GM18909 (cell line): ENCODE results near the gene FAM234B.

ENCODE experiments used
- ATAC-seq: cut with Tn5 transposase; IDR thresholded peaks from one replicate; pipeline ENCODE4 v1.9.1; 2021; ENCODE audit warnings: mild to moderate bottlenecking; ENCODE audit not compliant: unreplicated experiment, poor library complexity

The FAM234B gene

DNA sequence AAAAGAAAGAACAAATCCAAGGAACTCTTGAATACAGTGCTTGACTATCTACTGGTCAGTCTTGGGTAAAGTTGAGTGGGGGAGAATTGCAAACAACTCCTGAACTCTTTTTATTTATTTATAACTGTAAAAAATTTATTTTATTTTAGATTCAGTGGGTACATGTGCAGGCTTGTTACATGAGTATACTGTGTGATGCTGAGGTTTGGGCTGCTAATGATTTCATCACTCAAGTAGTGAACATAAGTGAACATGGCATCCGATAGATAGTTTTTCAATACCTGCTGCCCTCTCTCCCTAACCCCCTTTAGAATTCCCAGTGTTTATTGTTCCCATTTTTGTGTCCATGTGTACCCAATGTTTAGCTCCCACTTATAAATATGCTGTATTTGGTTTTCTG is 62.5 kb downstream of the FAM234B start:
- ATAC-seq, result no peak

DNA sequence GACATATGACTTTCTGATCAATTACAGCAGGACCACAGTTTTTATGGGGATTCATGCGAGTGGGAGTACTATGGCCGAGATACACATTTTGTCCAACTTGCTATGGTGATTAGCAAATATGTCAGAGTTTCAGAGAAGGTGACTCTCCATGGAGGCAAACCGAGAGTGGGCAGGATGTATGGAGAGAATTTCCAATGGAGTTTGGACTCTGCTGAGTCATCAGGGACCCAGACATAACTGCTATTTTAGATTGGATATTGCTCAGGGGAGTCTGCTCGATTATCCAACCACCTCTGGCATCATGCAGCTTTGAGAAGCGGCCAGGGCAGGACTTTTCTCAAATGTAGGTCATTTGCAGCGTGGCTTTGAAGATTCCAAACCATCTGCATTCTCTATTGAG is 68.8 kb downstream of the FAM234B start:
- no peak for ATAC-seq

DNA sequence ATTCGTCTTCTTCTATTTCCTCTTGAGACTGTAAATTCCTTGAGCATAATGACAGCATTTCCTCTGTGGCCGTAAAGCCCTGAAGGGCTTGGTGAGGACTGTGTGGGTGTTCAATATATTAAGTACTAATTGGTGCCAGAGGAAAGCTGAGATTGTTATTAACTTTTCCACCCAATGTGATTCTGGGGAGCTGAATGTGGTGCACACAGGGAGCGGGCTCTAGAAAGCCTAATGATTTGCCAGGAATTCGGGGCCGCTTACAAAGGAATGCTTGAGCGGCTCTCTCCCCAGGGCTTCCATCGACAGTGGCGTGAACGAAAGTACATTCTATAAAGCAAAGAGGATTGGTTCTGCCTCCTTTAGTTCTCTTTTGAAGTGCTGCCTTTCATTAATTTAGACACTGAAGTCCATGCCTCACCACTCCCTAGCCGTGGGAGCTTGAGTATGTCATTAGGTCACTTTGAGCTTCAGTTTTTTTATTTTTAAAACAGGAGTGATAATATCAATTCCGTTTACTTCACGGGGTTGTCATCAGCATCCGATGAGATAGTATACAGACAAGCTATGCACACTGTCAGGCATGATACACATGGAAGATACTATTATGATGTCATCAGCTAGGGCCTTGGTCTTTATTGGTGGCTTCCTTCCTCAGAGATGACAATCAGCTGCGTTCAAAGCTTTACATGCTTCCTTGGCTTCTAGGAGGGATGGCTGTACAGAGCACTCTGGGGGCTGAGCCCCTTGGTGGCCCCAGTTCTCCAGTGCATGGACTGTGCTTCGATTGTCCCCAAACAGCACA is 70.3 kb downstream of the FAM234B start:
- no peak for ATAC-seq

DNA sequence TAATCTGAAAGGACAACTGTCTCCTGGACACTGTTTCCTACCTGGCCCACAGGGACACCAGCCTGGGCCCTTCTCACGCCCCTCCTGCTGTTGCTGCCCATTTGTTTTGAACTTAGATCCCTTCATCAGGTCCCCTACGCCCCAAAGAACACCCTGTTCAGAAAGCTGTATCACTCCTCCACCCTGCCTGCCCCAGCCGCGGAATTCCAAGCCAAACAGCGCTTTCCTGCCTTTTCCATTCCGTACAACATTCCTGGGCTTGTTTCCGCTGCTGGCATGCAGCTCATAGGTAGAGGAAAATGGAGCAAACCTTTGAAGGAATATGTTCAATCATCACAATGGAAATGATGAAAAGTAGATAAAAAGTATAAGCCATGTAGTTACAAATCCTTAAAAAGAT is 72.1 kb downstream of the FAM234B start:
- no peak for ATAC-seq

DNA sequence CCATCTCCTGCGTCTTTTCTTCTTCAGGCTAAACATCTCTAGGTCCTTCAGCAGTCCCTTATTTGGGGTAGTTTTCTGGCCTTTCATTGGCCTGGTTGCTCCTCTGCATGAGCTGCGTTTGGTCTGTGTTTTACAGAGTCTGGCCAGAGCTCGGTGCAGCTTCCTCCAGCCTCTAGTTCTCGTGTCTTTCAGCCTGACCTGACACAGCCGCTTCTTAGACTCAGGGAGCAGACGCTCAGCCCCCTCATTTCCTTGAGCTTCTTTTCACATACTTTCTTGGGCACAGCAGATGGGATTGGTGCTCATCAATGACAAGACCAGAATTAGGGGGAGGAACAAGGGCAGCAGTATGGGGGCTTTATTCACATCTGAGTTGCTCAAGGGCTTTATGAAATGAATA is 72.8 kb downstream of the FAM234B start:
- ATAC-seq, result no peak

DNA sequence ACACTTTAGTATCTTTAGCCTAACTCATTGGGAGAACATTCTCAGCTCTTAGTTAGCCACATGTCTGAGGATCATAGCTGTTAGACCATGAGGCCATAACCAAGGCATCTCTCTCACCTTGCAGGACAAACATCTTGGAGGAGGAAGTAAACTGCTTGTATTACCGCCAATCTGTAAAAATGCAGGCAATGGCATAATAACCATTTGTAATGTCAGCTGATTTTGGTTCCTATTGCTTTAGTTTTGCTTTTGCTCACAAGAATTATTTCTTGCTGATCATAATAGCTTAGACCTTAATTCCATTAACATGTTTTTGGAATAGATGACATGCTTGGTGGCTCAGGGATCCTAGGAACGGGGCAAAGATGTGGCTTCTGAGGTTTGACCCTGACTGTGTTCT is 75.6 kb downstream of the FAM234B start:
- no peak for ATAC-seq

DNA sequence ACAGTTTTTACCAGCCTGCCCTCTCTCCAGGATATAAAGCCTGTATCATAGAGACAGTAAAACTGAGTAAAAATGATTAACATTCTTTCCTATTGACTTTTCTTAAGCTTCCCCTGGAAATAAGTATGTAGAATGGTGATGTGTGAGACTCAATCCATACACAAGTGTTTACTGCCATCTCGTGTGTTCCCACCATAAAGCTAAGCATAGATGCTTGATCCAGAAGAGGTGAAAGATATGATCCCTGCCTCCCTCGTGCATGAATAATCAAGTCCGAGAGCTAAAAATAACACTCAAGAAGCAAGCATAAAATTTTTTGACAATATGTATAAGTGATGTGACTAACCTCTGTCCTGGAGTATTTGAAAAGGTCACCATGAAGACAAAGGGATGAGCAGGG is 76.2 kb downstream of the FAM234B start:
- ATAC-seq, result no peak

DNA sequence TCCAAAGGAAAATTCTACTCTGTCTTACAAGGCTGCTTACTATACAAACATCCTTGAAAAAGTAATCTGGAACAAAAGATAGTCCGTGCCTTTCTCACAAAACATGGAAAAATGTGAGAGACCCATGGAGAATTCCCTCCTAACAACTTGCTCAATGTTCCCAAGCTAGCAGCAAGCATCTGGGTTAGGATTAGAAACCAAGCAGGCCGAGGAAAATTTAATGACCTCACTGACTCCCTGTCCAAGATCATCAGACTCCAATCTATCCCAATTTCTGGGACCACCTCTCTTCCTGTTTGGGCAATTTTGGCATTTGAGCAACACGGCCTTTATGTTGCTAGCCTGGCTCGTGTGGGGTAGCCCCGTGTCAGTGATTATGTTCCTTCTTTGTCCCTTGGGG is 77.4 kb downstream of the FAM234B start:
- no peak for ATAC-seq

DNA sequence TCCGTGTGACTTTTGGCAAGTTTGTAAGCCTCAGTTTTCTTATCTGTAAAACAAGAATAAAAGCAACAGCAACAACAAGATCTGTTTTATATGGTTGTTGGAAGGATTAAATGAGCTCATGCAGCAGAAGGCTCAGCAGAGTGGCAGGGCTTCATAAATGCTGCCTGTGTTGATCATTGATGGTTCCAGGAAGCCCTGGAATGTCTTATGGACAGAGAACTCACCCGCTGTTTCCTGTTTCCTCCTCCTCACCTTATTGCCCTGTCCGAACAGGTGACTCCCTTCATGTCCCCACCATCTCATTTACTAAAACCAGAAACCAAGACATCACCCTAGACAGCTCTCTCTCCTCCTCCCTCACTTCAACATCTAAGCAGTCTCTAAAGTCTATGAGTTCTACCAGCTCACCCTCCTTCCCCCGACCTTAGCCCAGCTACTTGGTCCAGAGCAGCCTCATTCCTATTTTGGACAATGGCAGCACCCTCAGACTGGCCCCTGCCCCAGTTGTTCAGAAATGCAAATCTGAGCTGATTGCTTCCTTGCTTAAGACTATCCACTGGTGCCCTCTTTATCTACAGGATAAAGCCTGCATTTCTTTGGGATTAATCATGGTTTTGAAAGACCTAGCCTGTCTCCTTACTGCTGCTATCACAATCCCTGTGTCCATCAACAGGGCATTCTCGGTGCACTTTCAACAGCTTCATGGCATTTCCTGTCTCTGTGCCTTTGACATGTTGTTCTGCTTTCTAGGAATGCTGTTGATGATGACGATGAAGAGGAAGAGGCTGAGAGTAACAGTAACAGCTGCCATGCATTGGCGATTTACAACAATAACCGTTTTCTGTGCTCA is 80.7 kb downstream of the FAM234B start:
- no peak for ATAC-seq

DNA sequence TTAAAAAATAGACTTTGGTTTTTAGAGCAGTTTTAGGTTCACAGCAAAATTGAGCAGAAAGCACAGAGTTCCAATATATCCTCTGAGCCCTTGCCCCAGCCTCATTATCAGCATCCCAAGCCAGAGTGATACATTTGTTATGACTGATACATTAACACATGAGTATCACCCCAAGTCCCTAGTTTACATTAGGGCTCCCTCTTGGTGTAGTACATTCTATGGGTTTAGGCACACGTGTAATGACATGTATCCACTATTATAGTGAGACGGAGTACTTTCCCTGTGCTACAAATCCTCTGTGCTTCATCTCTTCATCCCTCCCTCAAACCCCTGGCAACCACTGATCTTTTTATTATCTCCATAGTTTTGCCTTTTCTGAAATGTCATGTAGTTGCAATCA is 81.8 kb downstream of the FAM234B start:
- ATAC-seq, result no peak

DNA sequence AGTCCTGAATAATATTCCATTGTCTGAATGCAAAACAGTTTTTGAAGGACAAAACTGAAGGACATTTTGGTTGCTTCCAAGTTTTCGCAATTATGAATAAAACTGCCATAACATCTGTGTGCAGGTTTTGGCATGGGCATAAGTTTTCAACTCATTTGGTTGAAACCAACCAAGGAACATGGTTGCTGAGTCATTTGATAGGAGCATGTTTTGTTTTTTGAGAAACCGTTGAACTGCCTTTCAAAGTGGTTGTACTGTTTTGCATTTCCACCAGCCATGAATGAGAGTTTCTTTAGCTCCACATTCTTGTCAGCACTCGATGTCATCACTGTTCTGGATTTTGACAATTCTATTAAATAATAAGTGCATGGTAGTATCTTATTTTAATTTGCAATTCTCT is 82.3 kb downstream of the FAM234B start:
- ATAC-seq, result no peak

DNA sequence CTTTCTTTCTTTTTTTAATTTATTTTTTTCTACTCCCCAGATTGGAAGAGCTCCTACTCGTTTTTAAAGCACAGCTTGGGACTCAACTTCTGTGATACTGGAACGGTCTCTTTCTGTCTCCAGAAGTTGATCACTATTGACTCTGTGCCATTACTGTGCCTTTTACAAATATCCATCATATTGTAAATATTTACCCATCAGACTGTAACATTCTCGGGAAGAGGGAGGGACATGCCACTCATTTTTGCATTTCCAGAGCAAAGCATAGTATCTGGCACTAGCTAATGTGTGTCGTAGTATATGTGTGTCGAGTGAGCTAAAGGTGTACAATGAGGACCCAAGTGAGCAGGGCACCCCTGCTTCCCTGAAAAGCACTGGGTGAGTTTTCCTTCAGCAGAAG is 83.3 kb downstream of the FAM234B start:
- no peak for ATAC-seq

DNA sequence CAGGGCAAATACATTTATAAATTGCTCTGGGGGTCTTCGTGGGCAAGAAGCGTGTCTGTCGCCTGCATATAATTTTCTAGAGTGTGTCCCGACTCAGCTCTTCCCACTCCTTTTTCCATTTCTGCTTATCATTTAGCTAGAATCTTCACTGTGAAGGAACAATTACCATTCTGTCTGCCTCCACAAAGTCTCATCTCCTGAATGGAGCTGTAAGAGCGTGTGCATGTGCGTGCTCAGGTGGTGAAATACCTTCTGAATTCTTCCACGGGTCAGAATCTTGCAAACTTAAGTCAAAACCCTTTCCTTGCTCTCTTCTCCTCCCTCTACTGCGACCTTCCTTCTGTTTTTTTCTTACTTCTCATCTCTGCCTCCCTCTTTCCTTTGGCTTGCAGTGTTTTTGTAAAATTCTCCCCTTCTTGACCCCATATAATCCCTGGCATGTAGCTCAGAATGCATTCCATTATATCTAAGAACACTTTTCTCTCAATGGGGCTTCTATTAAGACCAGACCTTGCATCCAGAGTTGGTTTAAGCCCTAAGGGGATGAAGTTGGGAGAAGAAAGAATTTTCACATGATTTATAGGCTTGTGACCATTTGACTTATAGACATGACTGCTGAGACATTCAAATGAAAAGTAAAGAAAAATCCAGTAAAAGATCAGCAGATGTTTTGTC is 84.2 kb downstream of the FAM234B start:
- no peak for ATAC-seq

DNA sequence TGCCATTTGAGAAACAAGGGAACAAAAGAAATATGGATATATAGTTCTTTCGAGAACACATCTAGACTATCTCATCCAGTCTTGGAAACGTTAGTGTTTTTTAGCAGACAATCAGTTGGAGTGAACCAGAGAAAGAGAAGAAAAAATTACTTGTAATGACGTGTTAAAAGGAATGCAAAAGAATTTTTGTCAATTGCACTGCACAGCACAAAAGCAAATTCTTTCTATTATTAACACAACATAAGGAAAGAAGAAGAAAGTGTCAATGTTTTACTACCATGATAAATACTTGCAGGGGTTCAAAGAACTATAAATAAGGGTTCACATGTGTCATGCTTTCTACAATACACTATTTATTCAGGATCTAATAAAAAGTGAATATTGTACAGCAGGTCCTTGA is 86.8 kb downstream of the FAM234B start:
- ATAC-seq, result no peak
